ENCODE results near the gene GRIFIN.

GRIFIN gene

DNA sequence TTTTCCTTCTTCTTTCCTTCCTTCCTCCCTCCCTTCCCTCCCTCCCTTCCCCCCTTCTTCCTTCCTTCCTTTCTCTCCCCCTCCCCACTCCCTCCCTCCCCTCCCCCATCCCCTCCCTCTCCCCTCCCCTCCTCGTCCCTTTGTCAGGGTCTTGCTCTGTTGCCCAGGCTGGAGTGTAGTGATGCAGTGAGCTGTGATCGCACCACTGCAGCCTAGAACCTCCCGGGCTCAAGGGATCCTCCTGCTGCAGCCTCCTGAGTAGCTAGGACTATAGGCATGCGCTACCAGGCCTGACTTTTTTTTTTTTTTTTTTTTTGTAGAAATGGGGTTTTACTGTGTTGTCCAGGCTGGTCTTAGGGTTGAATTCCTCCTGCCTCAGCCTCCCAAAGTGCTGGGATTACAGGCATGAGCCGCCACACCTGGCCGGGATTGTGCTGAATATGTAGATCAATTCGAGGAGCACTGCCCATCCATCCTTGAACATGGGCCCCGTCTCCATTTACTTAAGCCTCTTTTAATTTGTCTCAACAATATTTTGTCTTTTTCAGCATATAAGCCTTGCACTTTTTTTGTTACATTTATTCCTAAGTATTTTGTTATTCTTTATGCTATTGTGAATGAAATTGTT lies 23.4 kb downstream of the GRIFIN start:
- DNase-seq = no peak

DNA sequence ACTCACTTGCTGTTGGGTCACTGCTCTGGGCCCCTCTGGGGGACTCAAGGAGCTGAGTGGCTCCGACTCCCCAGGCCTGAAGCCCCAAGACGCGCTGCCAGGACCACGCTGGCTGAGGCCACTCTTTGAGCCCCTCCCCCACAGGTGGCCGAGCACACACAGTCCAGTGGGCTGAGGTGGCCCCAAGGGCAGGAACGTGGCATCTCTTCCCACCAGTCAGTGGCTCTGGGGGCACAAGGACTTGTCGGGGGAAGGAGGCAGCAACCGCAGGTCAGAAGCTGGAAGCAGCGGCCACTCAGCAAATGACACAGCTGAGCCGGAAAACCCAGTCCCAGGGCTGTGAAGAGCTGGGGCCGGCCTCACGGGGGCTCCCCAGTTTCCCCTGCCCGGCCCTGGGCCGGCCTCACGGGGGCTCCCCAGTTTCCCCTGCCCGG lies 24.1 kb downstream of the GRIFIN start:
- DNase-seq = peak; percentile 3

DNA sequence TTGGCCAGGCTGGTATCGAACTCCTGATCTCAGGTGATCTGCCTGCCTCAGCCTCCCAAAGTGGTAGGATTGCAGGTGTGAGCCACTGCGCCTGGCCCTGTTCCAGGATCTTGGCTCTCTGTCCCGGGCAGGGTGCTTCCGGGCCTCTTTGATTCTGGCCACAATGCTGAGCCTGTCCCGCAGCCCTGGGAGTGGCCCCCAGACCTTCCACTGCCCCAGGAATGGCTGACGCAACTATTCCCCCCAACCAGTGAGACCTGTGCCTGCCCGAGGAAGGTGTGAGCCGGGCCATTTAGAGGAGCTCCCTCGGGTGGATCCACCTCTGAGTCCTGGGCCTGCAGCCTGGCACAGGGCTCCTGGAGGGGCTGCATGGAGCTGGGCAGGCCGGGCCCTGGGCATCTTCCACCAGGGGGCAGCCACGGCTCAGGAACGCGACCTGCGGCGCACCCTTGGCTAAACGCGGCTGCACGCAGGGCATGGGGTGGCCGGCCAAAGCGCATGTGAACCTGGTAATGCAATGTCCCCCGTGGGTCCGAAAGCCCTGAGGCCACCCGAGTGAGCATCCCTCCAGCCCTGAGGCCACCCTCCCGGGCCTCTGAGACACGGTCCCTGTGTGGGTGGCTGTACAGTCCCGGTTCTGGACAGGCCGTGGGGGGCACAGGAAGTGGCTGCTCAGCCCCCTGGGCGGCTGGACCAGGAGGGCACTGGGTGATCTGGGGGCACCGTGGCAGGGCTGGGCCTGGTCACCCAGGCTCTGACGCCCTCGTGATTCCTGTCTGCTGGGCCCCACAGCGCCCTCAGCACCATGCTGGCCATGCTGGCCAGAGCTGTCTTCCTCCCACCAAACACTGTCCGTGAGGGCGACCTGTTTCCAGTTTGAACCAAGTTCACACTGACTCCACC lies 24.8 kb downstream of the GRIFIN start:
- peak; percentile 83 for DNase-seq

DNA sequence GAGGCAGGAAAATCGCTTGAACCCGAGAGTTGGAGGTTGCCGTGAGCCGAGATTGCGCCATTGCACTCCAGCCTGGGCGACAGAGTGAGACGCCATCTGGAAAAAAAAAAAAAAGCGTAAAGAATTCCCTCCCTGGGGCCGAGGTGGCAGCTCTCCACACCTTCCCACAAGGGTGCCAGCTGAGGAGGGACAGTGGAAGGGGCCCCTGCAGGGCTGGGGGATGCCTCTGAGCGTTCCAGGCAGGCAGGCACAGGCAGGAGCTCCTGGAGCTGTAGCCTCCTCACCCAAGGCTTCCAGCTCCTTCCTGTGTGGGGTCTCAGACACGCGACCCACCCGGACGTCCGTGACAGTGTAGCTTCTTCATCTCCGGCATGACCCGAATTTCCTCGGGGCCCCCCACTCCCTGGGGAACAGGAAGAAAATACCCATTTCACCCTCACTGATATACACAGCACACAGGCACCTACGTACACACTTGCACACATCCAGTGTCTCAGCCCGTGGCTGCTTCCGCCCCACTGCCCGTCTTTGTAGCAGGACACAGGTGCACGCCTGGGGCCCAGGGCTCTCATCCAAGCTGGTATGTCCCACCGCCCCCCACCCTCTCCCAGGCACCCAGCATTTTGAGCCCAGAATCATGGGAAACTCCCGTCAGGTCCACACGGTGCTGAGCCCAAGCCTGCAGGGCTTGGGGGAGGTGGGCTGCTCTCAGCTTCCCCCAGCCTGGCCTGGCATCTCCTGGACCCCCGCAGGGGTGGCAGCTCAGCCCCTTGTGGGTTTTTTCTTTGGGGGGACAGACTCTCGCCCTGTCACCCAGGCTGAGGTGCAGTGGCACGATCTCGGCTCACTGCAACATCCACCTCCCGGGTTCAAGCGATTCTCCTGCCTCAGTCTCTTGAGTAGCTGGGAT lies 25.7 kb downstream of the GRIFIN start:
- DNase-seq = no peak

DNA sequence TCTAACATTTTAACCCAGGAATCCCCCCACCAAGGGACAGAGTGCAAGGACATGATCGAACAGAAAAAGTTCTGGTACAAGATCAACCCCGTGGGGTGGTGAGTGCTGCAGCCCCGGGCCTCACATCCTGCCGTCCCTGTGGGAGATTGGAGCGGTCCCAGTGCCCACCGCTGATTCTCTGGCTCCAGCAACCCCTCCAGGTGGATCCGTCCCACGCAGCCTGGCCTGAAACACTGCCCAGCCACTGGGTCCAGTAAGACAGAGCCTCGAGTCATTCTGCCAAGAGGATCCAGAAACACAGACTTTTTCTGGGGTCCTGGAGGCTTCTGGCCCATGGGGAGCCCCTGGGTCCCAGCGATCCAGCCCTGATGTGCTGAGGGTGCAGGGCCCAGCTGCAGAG lies 29.5 kb downstream of the GRIFIN start:
- no peak for DNase-seq

DNA sequence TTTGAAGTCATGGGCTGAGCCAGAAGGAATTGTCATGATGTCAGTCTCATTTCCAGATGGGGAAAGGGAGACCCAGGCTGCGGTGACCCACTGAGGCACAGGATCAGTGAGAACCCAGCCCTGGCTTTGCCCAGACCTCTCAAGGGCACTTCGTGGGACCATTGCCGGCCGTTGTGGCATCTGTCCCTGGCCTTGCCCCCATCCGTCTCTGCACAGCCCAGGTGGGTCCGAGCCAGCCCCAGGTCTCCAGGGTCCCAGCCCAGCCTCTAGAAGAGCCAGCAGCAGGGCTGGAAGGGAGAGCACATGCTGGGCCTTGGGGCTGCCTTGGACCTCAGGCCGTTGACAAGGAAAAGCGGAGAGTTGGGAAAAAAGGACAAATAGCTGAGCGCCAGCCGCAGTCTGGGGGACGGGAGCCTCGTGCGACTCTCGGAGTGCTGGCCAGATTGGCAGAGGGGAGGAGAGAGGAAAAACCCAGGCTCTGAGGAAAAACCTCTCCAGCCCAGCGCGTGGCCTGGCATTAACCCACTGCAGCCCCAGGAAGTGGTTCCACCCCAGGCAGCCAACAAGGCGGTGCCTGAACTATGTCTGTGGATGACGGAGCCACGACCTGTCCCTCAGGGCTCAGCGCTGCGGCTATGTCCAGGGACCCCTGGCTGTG lies 30.2 kb downstream of the GRIFIN start:
- no peak for DNase-seq

DNA sequence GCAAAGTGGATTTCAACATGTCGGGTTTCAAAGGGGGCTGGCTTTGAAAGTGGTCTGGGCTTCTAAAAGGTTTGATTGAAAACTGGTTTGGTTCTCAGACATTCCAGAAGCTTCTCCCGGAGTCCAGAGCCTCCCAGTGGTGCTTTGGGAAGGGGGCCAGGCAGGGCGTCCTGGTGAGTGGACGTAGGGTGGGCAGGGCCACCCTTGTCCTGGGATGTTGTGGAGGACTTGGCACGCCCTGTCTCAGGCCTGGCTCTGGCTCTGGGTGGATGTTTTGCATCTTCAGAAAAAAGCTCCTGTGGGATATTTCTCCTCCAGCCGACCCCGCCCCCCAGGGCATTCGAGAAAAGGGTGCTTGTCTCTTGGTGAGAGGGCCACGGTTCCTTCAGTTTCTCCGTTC lies 31.2 kb downstream of the GRIFIN start:
- no peak for DNase-seq

DNA sequence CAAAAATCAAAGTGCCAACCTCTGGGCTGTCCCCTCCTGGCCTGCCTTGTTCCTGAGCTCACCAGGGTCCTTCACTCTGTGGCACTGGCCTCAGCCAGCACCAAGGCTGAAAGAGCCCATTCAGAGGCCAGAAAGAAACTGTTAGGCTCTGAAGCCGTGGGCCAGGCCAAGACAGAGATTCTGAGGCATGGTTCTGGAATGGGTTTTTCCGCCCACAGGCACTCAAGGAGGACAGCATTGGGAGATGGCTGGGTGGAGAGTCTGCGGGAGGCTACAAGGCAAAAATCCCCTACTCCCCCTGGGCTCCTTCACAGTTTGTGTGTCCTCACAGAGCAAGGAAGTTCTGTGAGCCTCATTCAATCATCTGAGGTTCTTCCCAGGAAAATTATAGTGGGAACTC lies 31.7 kb downstream of the GRIFIN start:
- no peak for DNase-seq

DNA sequence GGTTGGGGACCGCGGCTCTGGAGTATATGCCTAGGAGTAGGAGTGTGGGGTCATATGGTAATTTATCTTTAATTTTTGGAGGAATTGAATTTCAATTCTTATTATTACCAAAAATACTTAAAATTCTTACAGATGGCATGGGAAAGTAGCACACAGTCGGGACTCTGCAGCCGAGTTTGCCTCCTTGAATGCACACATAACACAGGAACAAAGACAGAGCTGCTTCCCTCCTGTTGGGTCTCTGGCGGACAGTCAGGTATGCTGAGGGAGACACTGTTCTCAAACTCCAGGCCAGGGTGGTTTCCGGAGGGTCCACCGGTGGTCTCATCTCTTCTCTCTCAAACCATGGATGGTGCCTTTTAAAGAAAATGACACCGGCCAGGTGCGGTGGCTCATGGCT lies 32.7 kb downstream of the GRIFIN start:
- DNase-seq = no peak

DNA sequence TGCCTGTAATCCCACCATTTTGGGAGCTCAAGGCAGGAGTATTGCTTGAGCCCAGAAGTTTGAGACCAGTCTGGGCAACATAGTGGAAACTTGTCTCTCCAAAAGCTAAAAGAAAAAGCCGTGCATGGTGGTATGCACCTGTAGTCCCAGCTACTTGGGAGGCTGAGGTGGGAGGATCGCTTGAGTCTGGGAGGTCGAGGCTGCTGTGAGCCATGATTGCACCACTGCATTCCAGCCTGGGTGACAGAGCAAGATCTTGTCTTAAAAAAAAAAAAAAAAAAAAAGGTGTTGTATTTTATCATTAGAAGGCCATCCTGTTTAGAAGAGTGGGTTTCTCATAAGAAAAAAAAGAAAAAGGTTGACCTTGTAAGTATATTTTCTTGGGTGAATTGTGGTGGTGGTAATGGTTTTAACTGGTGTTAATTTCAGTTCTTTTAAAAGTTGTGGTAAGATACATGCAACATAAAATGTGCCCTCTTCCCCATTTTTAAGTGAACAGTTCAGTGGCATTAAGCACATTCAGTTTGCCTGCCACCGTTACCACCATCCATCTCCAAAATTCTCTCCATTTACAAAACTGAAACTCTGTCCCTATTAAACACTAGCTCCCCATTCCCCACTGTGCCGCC lies 34.7 kb downstream of the GRIFIN start:
- no peak for DNase-seq

DNA sequence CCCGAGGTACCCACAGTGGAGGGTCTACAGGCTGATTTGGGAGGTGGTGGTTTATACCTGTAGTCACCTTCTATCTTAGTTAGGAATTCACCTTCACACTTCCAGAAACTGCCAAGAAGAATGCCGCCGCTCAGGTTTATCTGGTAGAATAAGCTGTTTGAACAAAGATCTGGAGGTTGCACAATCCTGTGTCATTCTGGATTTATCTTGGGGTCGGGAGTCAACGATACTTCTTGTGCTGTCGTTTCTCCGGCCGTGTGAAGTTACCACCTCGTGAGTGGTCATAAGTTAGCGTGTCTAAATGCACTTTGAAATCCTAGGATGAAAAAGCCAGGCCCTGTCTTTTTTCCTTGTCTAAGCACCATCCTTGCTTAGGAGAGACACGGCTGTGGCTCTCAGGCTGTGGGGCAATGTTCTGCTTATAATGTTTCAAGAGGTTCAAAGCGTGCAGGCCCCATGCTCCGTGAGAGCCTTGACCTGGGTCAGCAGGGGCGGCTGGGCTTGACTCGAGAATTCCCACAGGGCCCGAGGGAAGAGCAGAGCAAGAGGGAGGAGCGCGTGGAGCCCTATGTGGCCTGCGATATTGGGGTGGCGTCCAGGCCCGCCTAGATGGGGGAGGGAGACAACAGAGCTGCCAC lies 35.5 kb downstream of the GRIFIN start:
- DNase-seq = no peak

DNA sequence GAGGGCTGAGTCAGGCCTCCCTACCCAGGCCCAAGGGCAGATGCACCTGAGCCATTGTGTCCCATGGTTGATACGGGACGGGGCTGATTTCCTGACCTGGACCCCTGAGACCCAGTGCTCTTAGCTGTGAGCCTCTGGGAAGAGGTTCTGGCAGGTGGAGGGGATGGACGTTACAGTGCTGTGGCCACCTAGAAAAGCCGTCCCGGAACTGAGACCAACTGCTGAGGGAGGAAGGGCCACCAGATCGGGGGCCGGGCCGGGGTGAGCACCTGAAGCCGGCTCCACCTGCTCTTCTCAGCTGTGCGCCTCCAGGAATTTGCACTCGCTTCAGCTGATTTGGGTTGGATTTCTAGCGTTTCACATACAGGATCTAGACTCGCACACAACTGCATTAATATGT lies 37.4 kb downstream of the GRIFIN start:
- DNase-seq = no peak

DNA sequence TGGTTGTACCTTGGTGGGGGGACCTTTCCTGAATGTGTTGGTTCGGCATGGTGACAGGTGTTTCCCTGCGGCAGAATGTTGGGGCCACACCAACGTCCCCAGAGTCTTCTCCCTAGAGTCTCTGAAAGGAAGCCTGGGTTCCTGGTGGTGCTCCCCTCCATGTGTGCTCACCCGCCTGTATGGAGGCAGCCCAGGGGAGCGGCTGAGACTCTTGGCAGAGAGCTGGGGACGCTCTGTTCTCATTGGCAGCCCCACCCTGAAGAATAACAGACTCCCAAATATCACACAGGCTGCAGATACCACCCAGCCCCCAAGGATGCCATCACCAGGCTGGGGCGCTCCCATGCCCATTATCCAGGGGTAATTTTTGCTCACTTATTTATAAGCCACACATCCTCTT lies 38.0 kb downstream of the GRIFIN start:
- DNase-seq = no peak

DNA sequence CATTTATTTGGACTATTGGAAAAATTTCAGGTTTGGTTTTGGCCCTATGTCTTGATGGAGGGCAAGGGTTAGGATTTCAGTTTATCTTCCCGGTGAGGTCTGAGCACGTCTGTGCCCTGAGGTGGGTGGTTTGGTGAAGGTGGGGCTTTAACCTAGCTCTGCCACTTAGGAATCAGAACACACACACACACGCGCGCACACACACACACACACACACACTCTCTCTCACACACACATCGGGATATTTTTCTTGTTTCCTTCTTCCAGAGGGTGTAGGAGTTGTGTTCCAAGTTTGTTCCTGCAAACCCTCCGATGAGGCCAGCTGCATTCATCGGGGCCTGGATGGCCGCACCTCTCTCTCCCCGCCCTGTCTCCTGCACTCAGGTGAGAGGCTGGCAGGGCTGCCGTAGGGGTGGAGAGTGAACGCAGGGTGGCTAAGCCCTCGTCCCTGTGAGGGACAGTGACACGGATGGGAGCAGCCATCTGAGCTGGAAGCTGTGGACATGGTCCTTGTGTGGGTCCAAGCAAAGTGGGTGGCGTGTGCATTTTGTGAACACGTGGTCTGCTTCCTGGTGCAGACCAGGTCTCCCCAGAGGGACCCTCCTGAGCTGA lies 38.6 kb downstream of the GRIFIN start:
- DNase-seq = no peak

DNA sequence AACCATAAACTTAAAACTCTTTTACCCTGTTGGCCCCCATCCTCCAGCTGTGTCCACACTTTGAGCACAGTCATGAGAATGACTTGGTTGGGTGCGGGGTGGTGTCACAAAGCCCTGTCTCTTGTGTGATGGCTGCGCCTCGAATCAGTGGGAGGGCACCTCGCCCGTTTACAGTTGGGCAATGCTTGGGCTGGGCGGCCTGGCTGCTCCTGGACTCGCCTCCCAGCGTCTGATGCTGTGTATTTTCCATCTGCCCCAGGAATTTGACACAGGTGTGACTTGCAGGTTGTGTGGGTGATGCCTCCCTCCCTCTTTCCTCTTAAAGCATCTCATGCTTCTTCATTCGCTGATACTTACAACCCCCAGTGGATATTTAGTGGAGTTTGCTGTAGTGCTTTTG lies 39.1 kb downstream of the GRIFIN start:
- DNase-seq = no peak

DNA sequence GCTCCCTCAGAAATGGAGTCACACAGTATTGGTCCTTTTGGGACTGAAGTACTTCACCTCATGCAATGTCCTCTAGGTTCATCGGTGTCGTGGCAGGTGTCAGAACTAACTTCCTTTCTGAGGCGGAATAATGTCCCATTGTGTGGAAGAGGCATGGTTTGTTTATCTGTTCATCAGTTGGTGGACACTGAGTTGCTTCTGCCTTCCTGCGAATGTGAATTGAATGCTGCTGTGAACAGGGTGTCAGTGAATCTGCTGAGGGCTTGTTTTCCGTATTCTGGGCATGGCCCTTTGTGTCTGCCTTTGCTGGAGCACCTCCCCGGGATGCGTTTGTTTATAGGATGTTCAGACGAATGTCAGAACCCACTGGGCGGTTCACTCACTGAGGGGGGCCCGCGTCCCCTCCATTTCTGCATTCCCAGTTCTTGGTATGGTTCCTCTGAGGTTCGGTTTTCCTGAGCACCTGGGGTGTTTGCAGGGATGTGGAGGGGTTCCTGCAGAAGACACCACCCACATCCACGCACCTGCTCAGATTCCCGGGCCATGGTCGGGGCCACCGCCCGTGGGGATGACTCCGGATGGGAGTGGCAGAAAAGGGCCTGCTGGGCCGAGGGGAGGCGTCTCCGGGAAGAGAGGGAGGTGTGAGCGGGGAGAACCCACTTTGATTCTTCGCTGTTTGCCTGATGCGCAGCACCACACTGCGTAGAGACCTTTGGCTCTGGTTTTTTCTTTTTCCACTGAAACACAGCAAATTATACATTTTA lies 39.7 kb downstream of the GRIFIN start:
- no peak for DNase-seq

DNA sequence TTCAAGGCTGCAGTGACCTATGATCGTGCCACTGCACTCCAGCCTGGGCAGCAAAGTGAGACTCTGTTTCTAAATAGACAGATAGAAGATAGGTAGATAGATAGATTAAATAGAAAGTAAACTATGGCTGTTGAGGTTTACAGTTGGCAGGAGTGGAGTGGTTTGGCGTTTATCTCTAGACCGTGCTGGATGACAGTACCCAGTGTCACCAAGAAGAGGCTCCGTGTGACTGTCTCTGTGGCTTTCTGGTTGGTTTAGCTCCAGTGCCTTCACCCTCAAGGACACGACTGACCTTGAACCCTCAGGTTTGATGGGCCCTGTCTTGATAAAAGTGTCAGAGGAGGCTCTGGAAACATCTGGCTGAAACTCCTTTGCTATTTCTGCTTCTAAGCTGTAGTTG lies 41.1 kb downstream of the GRIFIN start:
- DNase-seq = no peak

DNA sequence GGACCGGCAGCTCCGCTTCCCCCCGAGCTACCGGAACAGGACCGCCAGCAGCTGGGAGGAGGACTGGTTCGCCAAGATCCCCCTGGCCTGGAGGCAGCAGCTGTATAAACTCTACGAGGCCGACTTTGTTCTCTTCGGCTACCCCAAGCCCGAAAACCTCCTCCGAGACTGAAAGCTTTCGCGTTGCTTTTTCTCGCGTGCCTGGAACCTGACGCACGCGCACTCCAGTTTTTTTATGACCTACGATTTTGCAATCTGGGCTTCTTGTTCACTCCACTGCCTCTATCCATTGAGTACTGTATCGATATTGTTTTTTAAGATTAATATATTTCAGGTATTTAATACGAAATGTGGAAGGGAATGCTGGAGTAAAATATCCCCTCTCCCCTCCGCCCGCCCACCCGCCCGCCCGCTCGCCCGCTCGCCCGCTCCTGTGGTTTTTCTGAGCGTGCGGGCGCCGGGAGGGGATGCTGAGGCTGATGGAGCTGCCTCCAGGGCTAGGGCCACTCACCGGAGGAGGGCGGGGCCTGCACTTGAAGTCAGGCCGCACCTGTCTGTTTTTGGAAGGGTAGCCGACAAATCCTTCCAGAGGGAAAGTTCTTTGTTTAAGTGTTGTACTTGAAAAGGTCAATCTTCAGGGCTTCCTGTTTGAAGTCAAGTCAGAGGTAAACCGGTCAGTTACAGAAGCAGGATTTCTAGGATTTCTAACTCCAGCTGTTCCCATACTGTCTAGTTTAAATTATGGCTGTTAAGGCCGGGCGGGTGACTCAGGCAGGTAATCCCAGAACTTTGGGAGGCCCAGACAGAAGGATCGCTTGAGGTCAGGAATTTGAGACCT lies 42.3 kb downstream of the GRIFIN start:
- DNase-seq = no peak

DNA sequence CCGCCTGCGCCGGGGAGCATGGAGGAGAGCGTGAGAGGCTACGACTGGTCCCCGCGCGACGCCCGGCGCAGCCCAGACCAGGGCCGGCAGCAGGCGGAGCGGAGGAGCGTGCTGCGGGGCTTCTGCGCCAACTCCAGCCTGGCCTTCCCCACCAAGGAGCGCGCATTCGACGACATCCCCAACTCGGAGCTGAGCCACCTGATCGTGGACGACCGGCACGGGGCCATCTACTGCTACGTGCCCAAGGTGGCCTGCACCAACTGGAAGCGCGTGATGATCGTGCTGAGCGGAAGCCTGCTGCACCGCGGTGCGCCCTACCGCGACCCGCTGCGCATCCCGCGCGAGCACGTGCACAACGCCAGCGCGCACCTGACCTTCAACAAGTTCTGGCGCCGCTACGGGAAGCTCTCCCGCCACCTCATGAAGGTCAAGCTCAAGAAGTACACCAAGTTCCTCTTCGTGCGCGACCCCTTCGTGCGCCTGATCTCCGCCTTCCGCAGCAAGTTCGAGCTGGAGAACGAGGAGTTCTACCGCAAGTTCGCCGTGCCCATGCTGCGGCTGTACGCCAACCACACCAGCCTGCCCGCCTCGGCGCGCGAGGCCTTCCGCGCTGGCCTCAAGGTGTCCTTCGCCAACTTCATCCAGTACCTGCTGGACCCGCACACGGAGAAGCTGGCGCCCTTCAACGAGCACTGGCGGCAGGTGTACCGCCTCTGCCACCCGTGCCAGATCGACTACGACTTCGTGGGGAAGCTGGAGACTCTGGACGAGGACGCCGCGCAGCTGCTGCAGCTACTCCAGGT lies 43.1 kb downstream of the GRIFIN start:
- DNase-seq = no peak

Data from activated naive CD4-positive, alpha-beta T cell treated with Interleukin-2 at 50 U/mL for 16 hours (primary cell).